Activated T-cell treated with anti-CD3 and anti-CD28 coated beads for 4 hours (primary cell): ENCODE data around the gene PEX12.
A peak's percentile ranks its signal among the peaks of the same experiment; 100 is the strongest.
"Not testable (repeated sequence)": the region's sequence is repeated elsewhere in the genome, so short reads cannot be mapped to it uniquely, and the experiment has no call there.

ENCODE experiments used
- DNase-seq: peaks from one replicate; pipeline ENCODE4 v3.0.0-alpha.2; 2020

The PEX12 gene

DNA sequence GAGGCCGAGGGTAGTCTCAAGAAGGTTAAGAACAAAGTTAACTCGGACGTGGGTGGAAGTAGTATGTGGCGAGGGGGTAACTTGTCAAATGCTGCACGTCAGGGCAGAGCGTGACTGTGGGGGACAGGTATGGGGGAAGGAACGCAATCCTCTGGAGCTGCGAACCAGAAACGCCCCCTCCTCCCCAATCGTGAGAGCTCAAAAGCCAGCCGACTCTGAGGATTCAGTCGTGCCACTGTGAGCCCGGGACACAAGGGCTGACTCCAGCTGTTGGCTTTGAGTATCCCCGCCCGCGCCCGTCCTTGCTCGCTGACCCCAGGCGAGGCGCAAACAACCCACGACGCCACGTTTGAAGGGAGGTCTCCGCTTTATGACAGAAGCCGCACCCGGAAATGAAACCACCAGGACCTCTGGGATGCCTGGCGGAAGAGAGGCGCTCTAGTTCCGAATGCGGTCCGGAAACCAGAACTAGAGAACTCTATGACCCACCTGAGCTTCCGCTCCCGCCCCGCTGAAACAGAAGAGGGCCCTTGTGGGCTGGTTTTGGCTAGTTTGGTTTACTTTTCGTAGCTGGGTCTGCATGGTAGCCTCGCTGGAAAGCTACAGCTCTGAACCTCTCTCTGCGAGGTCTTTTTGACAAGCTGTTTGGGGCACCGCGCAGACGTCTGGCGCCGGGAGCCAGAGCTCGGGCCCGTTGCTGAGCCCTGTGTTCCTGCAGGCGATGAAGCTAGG, at the start of gene PEX12:
TSS of gene PEX12 (minus strand) at position 375 of the 732 bp plus-strand sequence. CDS start 550 bp downstream, outside the sequence.
- peak; percentile 77 for DNase-seq

DNA sequence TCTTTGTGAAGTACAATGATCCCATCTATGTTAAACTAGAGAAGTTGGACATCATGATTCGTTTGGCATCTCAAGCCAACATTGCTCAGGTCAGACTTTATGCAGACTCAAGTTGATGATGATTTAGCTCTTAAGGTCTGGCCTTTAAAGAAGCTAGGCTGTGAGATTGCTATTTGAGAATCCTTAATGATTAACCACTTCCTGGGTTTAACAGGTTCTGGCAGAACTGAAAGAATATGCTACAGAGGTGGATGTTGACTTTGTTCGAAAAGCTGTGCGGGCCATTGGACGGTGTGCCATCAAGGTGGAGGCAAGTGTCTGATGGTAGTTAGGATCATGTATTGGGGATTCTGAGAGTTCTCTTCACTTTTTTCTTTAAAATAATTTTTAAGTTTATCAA, 49.0 kb upstream of the PEX12 start:
- no peak for DNase-seq

DNA sequence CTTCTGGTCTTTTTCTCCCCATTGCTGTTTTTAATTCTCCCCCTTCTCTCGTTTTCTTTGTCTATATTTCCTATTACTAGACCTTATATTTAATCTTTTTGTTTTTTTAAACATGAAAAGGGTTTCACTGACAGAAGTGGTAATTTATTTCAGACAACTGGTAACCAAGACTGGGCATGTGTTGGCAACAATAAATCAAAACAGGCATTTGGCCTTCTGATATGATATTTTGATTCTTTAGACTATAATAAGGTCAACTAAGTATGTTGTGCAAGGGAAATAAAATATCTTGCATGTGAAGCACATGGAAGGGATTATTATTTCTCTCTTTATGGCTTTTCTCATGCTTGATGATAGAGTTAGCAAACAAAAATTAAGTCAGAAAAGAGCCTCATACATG, 43.4 kb upstream of the PEX12 start:
- no peak for DNase-seq

DNA sequence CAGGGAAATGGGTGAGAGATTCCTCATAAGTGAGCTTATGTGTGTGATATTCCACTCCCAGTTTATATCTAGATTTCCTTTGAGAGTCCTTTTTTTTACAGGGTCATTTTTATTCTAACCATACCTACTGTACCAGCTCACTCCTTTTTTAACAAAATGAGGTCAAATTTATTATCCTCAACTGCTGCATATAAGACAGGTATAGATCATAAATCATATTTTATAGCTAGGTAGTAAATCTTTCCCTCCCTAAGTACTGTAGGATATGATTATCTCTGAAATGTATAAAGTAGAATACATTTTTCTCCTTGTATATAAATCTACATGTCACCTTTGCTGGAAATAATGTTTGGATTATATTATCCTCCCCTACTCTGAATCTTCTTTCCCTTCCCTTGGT, 40.3 kb upstream of the PEX12 start:
- DNase-seq, result no peak

DNA sequence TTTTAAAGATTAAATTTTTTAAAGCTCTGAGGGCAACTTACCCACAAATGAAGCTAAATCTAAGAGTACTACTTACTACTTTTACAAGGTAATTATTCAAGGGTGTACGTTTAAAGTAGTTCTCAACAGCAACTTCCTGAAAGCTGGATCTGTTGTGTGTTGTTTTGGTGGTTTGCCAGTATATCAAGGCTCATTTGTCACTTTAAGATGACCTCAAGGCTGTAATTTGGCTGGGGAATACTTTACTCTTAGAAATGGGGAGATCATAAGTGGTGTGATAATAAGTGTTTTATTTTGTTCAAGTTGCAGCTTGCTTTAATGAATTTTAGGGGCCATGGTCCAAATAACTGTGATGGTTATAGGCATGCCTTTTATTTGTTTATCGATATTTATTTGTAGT, 39.1 kb upstream of the PEX12 start:
- no peak for DNase-seq

DNA sequence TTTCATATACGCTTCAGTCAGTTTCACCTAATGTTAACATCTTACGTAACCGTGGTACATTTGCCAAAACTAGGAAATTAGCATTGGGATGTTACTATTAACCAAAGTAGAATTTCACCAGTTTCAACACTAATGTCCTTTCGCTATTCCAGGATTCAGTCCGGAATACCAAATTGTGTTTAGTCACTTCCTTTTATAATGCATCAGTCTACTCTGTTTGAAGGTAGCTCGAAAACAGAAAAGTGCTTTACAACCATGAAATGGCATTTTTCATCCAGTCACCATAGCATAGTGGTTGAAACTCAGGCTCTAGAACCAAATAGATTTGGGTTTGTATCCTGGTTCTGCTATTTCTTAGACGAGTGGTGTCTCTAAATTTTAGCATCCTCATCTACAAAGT, 38.2 kb upstream of the PEX12 start:
- no peak for DNase-seq

DNA sequence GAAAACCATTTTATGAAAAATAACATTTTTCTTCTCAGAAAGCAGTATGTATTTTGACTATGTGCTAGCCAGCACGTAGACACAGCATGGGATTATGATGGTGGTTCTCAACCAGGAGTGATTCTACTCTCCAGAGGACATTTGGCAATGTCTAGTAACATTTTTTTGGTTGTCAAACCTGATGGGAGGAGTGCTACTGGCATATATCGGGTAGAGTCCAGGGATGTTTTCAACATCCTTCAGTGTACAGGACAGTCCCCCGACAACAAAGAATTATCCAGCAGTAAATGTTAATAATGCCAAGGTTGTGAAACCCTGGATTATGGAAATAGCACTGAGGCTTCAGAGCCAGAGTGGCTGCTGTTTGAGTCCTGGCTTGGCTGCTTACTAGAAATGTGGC, 36.4 kb upstream of the PEX12 start:
- no peak for DNase-seq

DNA sequence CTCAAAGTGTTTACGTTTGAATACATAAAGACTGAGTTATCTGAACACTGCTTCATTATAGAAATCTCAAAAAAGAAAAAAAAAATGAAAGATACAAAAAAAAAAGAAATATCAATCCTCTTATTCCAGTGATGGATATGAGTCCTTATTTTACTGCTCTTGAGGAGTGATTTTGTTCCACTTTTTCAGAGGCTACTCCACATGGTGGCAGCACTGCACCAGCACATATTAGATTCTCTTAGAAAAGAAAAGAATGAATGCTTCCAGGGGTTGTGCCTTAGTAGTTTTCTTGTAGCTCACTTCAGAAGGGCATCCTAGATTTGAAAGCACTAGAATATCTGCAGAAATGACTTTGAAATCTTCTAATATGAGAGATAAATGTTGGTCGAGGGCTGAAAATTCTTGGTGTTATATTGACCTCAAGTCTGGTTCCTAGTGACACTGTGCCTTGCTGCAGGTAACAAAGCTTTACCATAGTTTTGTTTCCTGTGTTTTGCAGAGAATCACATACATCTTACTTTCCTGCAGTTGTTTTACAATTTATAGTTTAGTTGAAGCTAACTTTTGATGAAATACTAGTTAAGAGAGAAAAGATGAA, 34.7 kb upstream of the PEX12 start:
- peak; percentile 22 for DNase-seq

DNA sequence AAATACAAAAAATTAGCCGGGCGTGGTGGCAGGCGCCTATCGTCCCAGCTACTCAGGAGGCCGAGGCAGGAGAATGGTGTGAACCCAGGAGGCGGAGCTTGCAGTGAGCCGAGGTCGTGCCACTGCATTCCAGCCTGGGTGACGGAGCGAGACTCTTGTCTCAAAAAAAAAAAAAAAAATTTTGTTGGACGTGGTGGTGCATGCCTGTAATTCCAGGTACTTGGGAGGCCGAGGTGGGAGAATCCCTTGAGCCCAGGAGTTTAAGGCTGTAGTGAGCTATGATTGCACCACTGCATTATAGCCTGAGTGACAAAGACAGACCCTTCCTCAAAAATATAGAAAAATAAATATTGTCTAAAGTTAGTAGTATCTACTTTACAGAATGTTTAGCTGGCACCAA, 32.4 kb upstream of the PEX12 start:
- DNase-seq, result not testable (repeated sequence)

DNA sequence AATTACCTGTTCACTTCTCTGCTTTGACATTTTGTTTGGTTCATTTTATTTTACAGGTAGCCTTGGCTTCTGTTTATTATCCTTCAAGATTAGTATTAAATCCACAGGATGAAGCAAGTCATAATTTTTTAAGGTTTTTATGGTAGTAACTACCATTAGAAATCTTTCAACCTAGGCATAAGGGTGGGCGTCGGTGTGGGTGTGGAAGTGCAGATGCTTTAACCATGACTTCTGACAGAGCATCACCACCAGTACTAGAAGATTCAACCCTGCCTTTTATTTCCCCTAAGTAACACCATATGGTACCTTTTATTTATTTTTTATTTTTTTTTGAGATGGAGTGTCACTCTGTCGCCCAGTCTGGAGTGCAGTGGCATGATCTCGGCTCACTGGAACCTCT, 31.5 kb upstream of the PEX12 start:
- no peak for DNase-seq

DNA sequence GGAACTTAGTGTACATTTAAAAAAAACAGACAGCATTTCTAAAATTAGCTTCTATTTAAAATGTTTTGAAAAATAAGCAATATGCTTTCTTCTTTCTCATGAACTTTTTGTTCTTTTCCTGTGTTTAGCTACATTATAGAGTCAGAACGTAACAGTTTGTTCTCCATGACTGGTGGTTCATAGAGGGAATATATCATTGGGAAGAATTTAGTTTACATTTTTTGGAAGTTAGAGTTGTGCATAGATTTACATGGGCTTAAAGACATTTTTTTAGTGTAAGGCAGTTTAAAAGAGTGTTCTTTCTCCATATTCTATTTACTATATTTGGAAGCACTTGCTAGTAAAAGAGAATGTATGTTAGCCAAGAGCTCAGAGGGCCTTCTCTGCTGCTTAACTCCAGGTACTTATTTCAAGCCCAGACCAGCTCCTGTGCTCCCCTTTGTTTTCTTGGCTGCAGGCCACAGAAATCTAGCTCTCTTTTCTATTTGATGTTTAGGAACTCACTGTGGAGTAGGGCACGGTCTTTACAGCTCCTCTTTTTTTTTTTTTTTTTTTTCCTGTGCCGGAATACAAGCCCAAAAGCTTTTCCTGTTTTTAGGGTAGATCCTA, 29.0 kb upstream of the PEX12 start:
- no peak for DNase-seq

DNA sequence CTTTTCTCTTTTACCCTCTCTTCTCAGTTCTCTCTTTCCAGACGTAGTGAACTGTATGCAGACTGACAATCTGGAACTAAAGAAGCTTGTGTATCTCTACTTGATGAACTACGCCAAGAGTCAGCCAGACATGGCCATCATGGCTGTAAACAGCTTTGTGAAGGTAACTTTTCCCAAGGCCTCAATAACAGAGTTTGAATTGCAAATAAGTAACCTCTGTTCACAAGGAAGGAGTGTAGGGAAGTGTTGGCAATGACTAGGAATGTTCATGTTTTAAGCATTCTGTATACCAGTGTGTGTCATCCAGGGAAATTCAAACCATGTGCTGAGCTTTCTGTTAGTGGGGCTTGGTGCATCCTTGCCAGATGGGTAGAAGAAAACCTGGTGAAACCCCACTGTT, 27.3 kb upstream of the PEX12 start:
- DNase-seq, result no peak

DNA sequence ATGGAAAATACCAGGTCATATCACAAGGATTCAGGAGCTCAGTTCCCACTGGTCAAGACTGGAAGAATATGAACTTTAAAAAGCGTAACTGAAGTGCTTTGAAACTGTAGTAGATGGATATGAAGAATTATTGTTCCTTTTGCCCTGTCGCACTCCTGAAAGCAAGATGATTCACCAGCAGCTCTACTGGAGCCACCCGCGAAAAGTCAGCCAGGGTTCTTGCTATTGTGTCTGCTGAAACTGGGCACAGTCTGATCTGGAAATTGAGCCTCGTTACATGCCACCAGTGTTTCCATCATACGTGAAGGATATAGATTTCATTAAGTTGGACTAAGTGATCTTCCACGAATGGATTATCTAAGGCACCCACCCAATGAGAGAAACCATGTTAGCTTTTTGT, 25.3 kb upstream of the PEX12 start:
- DNase-seq, result no peak

DNA sequence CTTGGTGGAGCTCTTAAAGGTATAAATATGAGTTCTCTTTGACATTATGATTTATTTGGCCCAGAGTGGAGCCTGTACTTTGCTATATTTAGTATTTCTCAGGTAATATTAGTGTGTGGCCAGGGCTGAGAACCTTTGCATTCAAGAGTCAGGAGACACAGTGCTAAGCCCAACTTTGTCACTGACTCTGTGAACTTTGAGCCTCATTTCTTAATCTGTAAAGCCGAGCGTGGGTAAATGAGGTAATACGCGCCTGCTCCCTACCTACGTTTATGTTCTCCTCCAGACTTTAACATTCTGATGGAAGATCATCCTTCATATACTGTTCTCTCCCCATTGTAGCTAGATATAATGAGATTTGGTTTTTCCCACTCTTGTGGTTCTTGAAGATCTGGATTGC, 19.2 kb upstream of the PEX12 start:
- DNase-seq, result no peak

DNA sequence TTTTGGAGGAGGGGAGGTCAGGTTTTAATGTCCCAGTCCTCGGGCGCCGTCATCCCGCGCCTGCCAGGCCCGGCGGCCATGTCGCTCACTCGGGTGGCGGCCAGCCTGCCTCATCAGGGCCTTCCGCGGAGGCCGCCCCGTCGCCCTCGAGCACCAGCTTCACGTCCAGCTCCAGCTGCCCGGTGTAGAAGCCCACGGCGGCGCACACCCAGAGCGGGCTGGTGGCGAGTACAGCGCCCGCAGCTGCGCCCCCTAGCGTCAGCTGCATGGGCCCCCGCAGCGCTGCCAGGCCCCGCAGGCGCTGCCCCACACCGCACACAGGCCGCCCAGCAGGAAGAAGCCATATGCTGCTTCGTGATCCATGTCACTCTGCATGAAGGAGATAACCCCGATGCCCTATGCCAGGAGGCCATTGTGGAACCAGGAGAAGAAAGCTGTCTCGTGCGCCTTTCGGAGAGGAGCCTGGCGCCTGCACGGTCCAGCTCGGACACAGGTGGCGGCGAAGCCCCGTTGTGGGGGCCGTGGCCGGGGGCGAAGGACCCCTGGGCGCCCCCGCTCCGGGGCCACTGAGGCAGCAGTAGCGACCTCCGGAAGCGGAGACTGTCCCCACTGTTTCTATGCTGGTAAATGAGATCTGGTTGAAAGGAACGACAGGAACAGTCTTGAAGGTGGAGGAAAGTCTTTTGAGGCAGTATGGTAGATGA, 18.3 kb upstream of the PEX12 start:
- no peak for DNase-seq

DNA sequence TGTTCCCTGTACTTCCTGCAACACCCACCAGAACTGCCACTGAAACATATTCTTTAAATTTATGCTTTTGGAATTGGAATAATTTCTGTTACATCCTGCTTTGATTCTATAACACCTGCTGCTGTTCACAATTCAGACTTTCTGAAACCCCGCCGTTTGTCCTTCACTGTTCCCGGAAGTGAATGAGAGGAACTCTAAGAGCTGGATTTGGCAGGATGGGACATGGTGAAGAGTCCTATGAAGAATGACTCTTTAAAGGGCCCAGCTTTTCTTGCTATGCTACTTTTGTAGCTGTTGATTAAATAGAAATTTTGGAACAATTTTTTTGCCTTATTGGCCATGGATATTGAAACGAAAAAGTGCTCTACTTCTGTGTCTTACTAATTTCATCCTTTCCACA, 17.7 kb upstream of the PEX12 start:
- DNase-seq, result no peak

DNA sequence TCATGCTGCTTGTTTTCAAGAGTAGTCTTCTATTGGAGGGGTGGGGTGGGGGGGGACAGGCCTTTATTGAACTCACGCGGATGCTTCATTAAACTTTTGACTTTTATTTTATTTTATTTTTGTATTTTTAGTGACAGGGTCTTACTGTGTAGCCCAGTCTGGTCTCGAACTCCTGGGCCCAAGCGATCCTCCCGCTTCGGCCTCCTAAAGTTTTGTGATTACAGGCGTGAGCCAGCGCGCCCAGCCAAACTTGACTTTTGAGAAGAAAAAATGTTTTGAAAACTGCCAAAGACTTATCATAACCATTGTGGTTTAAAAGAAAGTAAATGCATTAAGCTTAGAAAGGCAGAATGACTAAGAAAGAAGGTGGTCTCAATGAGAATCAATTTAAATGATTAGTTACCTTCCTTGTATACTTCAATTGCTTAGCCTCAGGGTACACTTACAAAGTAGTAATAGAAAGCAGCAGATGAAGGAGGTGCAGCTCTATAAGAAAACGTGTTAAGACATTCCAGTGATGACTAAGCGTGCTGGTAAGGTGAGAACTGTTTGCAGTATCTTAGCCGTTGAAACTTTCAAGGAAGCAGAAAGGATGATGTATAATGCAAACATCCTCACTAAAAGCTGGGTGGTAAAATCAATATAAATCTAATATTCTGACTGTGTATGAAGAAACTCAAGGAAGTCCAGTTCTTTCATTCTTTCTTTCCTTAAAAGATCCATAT, 10.0 kb upstream of the PEX12 start:
- DNase-seq, result no peak

DNA sequence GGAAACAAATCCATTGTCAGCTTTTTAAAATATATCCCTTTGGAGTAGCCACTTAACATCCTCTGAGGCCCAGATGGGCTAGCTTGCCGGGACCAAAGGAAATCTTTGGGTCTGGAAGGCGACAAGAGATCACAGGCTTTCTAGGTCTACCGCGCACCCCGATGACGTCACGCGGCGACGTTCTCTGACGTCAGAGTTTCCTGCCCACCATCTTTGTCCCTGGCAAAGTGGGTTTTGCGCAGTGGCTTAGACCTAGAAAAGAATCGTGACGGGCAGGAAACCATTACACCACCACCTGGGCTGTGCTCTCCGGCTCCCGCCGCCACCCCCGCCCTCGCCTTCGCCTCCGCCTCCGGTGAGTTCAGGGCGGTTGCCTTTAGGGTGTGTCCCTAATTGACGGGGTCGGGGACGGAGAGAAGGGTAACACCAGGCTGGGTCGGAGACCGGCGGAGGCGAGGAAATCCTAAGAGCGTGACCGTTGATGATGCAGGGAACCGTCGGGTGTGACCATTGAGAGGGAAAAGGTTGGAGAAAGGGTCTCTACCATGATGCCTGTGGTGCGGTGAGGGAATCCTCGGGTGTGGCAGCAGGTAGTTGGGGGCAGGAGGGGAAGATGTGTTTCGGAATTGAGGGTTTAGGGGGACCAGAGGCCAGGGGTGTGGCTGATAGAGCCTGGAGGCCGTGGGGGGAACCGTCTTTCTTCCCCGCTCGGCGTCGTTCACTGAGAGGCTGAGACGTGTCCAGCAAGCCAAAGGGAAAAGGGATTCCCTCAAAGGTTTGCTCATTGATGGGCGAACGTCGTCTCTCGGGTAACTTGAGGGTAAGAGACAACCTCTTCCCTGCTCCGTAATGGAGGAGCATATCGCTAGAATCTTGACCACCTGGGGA, 8.9 kb upstream of the PEX12 start, which contains the start of gene AP2B1:
TSS of gene AP2B1 (plus strand) at position 249 of the 888 bp plus-strand sequence. CDS start 6,709 bp downstream, outside the sequence.
- peak; percentile 98 for DNase-seq

DNA sequence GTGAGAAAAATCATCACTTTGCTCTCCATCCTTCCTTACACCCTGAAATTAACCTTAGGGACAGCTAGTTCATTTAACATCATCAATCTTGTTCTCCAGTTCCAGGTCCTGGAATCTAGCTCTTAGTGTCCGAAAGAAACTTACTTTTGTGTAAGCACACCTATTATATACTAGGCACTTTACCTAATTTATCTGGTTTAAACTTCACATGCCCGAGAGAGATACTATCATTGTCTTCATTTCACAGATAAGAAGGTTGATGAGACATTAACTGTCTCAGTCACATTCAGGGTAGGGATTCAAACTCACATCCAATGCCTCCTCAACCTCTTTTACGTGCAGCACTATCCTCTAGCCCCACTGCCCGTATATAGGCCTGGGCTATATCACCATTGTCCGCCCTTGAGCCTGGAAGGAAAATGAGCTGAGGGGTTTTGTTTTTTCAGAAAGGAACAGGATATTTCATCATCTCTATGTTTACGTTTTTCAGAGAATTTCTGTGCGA, 8.2 kb upstream of the PEX12 start:
- DNase-seq, result peak; percentile 9

DNA sequence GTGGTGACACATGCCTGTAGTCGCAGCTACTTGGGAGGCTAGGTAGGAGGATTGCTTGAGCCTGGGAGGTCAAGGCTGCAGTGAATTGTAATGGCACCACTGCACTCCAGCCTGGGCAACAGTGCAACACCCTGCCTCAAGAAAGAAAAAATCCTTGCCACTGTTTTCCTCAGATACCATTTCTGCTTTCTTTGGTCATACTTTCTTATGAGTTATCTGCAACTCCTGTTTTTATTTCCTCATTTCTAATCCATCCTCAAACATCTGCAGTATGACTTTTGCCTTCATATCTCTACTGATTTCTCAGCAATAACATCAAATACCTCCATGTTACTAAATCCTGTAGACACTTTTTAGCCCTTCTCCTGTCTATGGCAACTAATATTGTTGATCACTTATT, 5.7 kb upstream of the PEX12 start:
- no peak for DNase-seq

DNA sequence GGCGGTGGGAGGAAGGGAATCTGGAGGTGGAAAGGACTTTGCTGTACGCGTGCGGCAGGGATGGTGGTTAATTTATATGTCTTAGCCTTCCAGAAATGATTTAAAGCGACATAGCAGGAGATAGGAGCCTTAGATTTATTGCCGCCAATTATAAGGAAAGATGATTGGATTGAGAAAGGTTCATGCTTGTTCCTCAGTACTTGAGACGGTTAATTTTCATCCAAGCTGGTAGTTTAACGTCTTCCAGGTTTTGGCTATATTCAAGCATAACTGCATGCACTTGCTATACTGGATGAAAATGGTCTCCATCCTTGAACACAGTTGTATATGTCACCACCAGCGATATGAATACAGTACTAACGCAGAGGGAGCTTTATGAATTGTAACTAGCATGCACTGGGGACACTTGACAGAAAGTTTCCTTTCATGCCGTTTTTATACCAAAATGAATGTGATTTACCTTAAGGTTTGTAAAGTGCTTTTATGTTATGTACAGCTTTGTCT, 610 bp upstream of the PEX12 start:
- DNase-seq, result no peak

DNA sequence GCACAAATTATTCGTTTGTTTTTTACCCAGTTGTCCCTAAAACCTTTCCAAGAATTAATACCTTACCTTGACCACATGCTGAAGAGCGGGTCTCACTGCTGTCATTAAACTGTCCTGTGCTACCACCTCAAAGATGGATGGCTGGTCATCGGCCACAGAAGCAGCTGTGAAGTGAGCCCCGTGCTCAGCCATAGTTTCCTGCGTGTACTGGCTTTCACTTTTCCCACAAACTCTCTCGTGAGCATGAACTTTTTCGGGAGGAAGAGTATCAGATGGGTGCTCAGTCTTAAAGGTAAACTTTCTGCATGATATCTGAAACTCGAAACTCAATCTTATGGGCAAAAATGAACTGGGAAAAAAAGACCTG, 558 bp downstream of the PEX12 start:
- DNase-seq, result no peak
